Motor neuron (in vitro differentiated cells): ENCODE data around the gene RNF111. TPM values are rescaled to one million over a fixed set of nuclear protein-coding genes. Genes with fewer than 3 reads are reported as not detected.
"Not testable (repeated sequence)": the region's sequence is repeated elsewhere in the genome, so short reads cannot be mapped to it uniquely, and the experiment has no call there.

Source experiments
- ATAC-seq, 8 experiments: fragments of 200-7000 bp; cut with Tn5 transposase; replicated peaks in 6 of 8; 2 replicates each; pipeline ENCODE4 v1.8.0; 2021; ENCODE audit warnings: mild to moderate bottlenecking in 8 of 8, moderate library complexity in 8 of 8
- H3K27ac ChIP-seq, 2 donors: fragments of 250-450 bp; sonication (Bioruptor Pico); 2 replicates each; pipeline ENCODE4 v1.9.0; 2021; ENCODE audit warnings: antibody characterized with exemption in 2 of 2, mild to moderate bottlenecking in 2 of 2, moderate library complexity in 1 of 2
- H3K4me1 ChIP-seq, 2 donors: fragments of 250-450 bp; sonication (Bioruptor Pico); replicated peaks in 1 of 2; 2 replicates each; pipeline ENCODE4 v1.6.1; 2021; ENCODE audit warnings: antibody characterized with exemption in 2 of 2, mild to moderate bottlenecking in 2 of 2, moderate library complexity in 1 of 2
- H3K4me3 ChIP-seq, 5 donors: fragments of 250-450 bp; sonication (Bioruptor Pico); 2 replicates each; pipeline ENCODE4 v1.9.0; 2021; ENCODE audit warnings: antibody characterized with exemption in 5 of 5, mild to moderate bottlenecking in 5 of 5, moderate library complexity in 4 of 5
- WGBS, 10 experiments: fragments of 450-650 bp; shearing (Covaris generic); methylation state at CpG; one replicate each; pipeline ENCODE4 v1.0.0; 2022; 5-methylcytosine and 5-hydroxymethylcytosine counted together
- in situ Hi-C, 9 experiments: fragments of 400-800 bp; cut with MboI; loops; one replicate each; pipeline ENCODE4 v1.15.0; 2021; ENCODE audit warnings: low sequenced_read_pairs in 9 of 9, low pct_unique_long_range_greater_than_20kb in 2 of 9; ENCODE audit not compliant: unreplicated experiment in 9 of 9
- total RNA-seq, 8 experiments: library from RNA; unstranded; fragments of 300-600 nt; gene quantifications; 2 replicates each; pipeline versions ENCODE4 v1.2.3 to v1.2.4, GENCODE V29; 2022

Gene RNF111
- total RNA-seq, 8 experiments from 2014 or later = 11.0 to 37.5 (median 22.3) TPM

DNA sequence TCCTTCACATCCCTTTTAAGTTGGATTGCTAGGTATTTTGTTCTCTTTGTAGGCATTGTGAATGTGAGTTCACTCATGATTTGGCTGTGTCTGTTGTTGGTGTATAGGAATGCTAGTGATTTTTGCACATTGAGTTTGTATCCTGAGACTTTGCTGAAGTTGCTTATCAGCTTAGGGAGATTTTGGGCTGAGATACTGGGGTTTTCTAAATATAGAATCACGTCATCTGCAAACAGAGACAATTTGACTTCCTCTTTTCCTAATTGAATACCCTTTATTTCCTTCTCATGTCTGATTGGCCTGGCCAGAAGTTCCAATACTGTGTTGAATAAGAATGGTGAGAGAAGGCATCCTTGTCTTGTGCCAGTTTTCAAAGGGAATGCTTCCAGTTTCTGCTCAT lies 139.8 kb downstream of the RNF111 start:
- H3K4me1 ChIP-seq, in situ Hi-C loops: not testable (repeated sequence)
- WGBS, 10 experiments = 80 to 100% (median 100%) methylated on average over 1 of the region's 1 CpG; no CpG with 5 or more reads in 6 of the 10 experiments

DNA sequence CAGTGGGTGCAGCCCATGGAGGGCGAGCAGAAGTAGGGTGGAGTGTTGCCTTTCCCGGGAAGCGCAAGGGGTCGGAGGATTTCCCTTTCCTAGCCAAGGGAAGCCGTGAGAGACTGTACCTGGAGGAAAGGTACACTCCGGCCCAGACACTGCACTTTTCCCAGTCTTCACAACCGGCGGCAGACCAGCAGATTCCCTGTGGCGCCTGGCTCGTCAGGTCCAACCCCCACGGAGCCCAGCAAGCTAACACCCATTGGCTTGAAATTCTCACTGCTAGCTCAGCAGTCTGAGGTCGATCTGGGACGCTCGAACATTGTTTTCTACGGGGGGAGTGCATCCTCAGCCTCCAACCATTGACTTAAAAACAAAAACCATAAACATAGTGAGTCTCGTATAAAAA lies 144.0 kb downstream of the RNF111 start:
- 84 to 100% (median 95%) methylated on average over 4 to 14 of the region's 16 CpGs; no CpG with 5 or more reads in 3 of the 10 experiments for WGBS, 10 experiments
- in situ Hi-C loops = no loop called here
- no peak overlapping the region for H3K27ac ChIP-seq
- no peak overlapping the region for H3K4me3 ChIP-seq
- no peaks in the 10 kb centered on the region for H3K4me1 ChIP-seq
- ATAC-seq = no peak

More for the DNA sequence above, 139.8 kb downstream of the RNF111 start:
- not testable (repeated sequence) for ATAC-seq, H3K4me3 ChIP-seq, H3K27ac ChIP-seq

DNA sequence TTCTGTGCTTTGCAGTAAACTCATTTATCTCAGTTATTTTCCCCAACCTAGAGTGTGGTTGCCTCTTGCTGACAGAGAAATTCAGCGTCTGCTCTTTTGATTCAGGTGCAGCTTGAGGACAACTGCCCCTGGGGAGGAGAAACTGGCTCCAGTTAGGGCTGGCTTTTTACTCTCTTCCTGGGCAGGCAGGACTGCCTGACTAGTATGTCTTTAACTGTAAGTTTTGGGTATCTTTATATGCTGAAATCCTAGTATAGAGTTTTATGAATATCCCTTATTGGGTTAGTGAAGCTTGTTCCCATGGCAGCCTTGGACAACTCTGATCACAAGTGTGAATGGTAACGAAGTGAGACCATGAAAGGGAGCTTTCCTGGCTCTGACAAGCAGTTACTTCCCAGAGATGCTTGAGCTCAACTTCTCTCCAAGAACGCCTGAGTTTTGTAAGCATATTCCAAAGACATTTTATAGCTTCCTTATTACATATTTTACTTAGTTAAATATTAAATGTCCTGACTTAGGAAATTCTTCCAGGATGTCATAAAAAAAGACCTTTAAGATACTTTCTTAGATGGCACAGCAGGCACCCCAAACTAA lies 144.6 kb downstream of the RNF111 start:
- no peak for ATAC-seq
- in situ Hi-C loops = no loop called here
- H3K4me1 ChIP-seq = no peaks in the 10 kb centered on the region
- no peak overlapping the region for H3K27ac ChIP-seq
- 79 to 100% (median 91%) methylated on average over 2 to 3 of the region's 3 CpGs; no CpG with 5 or more reads in 4 of the 10 experiments for WGBS, 10 experiments
- no peak overlapping the region for H3K4me3 ChIP-seq

DNA sequence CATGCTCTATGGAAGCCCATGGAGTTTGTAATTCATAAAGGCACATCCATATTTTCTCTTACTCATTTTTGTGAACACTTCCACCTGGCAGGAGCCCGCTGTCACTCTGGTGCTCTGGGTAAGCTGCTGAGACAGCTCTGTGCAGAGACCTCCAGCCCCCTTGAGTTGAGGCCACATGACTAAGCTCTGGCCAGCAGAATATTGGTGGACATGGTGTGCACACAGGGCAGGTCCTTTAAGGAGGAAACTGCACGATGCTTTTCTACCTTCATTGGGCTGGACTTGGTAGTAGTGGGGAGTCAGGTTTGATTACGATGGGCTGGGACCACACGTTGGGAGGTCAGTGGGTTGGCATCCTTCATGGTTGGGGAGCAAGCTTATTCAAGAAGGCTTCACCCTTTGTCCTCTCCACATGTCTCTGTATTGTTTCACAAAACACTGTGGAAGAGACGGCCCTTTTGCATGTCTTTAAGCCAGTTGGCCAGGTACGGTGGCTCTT lies 146.5 kb downstream of the RNF111 start:
- no peak for ATAC-seq
- no peak overlapping the region for H3K27ac ChIP-seq
- in situ Hi-C loops = no loop called here
- WGBS, 10 experiments = 60 to 100% (median 90%) methylated on average over 1 to 6 of the region's 6 CpGs; no CpG with 5 or more reads in 4 of the 10 experiments
- no peaks in the 10 kb centered on the region for H3K4me1 ChIP-seq
- H3K4me3 ChIP-seq = no peak overlapping the region

DNA sequence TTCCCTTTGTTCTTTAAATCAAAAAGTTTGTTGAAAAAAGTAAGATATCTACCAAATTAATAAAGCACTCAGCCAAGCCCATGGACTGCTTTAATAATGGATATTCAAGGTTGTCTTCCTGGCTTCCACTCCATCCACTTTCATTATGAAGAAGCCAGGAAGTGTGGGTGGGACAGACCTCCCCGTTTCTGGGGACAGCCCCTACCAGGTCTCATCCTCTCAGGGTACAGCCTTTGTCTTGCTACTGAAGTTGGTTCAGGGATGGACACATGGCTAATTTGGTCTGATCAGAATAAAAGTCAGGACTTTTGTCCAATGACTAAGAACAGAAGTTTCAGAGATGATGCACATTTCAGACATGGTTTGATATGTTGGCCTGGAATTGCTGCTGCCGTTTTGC lies 150.1 kb downstream of the RNF111 start:
- ATAC-seq = no peak
- Histone ChIP-seq H3K4me1 (no peaks in the 10 kb centered on the region), H3K4me3 (no peak overlapping the region), H3K27ac (no peak overlapping the region)
- in situ Hi-C loops = no loop called here
- 71 to 100% (median 80%) methylated on average over 1 to 2 of the region's 2 CpGs; no CpG with 5 or more reads in 3 of the 10 experiments for WGBS, 10 experiments

DNA sequence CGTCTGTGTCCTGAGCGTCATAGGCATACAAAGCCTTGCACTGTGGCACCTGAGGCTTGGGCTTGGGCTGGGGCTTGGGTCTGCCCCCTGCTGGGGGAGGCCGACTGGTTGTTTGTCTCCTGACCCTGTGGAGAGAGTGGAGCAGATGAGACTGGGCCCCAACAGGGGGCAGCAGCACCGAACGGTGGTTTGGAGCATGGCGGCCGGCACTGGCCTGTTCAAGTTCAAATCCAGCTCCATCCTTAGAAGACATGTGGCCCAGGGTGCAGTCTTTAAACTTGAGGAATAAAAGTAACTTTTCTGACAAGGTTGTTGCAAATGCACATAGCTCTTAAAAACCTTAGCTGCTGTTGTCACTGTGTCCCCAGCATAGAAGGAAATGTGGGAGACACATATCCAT lies 150.8 kb downstream of the RNF111 start:
- in situ Hi-C loops = no loop called here

DNA sequence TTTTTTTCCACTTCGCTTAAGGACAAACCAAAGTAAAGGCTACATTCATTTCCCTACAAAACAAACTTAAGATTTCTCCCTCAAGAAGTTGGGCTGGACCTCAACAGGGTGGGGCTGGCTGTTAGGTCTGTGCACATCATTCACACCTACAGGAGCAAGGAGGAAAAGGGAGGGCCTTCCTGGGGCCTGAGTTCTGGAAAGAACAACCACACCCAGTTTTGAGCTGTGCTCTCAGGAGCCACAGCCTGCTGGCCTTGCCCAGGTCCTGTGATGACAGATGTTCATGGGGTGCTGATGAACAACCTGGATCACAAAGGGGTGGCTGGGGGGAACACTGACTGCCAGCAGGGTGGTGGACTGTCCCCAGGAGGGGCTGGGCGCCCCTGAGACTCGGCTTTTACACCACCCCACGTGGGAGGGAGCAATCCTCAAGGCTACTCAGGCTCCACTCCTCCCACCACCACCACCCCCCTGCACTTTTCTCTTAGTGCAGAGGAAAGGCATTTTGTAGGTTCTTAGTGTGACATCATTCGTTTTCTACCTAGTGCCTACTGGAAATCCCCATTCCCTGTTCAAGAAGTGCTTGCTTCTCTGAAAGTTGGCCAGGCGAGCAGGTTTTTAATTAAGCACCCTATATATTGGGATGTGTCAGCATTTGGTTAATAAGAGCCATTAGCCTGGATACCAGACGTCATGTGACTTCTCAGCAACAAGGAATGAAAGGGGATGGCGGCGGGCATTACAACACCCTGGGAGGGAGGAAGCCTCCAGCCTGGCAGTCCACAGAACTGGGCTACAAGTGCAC lies 153.2 kb downstream of the RNF111 start:
- 76 to 100% (median 93%) methylated on average over 1 to 6 of the region's 9 CpGs; no CpG with 5 or more reads in 1 of the 10 experiments for WGBS, 10 experiments
- no peaks in the 10 kb centered on the region for H3K4me1 ChIP-seq
- no peak overlapping the region for H3K27ac ChIP-seq
- peak; percentile 55 to 92 (median 74) for ATAC-seq
- in situ Hi-C loops = no loop called here
- no peak overlapping the region for H3K4me3 ChIP-seq

More for the DNA sequence above, 150.8 kb downstream of the RNF111 start:
- 73 to 100% (median 82%) methylated on average over 2 to 4 of the region's 7 CpGs; no CpG with 5 or more reads in 4 of the 10 experiments for WGBS, 10 experiments
- Histone ChIP-seq H3K4me3 (no peak overlapping the region), H3K27ac (no peak overlapping the region), H3K4me1 (no peaks in the 10 kb centered on the region)
- peak in 3 of 8 experiments; percentile 64 to 88 (median 69) for ATAC-seq

DNA sequence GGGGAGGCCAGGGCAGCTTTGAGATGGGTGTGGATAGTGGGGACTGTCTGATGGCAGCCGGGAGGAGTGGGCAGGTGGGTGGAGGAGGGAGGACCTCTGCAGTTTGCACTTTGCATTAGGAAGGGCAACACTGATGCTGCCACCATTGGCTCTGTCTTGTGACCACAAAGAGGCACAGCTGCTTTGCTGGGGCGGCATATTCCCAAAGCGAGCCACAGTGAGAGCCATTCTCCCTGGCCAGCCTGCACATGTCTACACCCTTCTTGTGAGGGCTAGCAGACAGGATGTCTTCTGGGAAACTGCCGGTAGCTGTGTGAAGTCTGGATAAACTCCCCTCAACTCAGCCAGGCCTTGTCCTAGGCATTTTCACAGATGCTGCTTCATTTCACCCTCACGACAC lies 155.8 kb downstream of the RNF111 start:
- no peak overlapping the region for H3K4me3 ChIP-seq
- in situ Hi-C loops = no loop called here
- peaks cover 0 to 4% of the 10 kb centered on the region in 2 donors for H3K4me1 ChIP-seq
- no peak overlapping the region for H3K27ac ChIP-seq
- WGBS, 10 experiments = 54 to 100% (median 100%) methylated on average over 1 to 4 of the region's 5 CpGs; no CpG with 5 or more reads in 6 of the 10 experiments
- no peak for ATAC-seq

DNA sequence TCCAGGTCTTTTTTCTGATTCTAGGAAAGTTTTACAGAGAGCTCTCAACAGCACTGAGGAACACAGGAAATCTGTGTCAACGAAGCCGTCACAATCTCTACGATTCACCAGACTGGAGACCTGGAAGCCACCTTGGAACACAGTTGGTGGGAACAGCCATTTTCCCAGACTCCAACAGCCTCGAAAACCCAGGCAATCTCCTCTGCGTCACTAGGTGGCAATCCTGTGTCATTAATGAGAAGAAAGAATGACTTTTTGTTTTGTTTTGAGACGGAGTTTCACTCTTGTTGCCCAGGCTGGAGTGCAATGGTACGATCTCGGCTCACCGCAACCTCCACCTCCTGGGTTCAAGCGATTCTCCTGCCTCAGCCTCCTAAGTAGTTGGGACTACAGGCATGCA lies 157.1 kb downstream of the RNF111 start:
- H3K27ac ChIP-seq, H3K4me1 ChIP-seq, ATAC-seq, H3K4me3 ChIP-seq, in situ Hi-C loops: not testable (repeated sequence)
- 82 to 100% (median 93%) methylated on average over 1 to 8 of the region's 10 CpGs; no CpG with 5 or more reads in 5 of the 10 experiments for WGBS, 10 experiments

Other genes with a start within 250 kb of the RNF111 start
- gene ADAM10, start 238.0 kb upstream of the RNF111 start, total RNA-seq = 100 to 1,000 TPM in 2 of 8 experiments, 10 to 100 TPM in 6; 38.5 to 110 (median 73.6) TPM
- 10 to 100 TPM; 10.7 to 31.7 (median 18.0) TPM for gene MINDY2, start 216.4 kb upstream of the RNF111 start, total RNA-seq
- gene SLTM, start 54.0 kb upstream of the RNF111 start, total RNA-seq = 100 to 1,000 TPM in 3 of 8 experiments, 10 to 100 TPM in 5; 57.9 to 133 (median 82.3) TPM
- gene CCNB2, start 117.5 kb downstream of the RNF111 start, total RNA-seq = 10 to 100 TPM in 3 of 8 experiments, 1 to 10 TPM in 5; 1.2 to 95.2 (median 5.3) TPM
- 1 to 10 TPM in 1 of 8 experiments, under 1 TPM in 5, not detected in 2; 0.05 to 2.4 (median 0.47) TPM for gene LDHAL6B, start 219.2 kb downstream of the RNF111 start, total RNA-seq